HFF-Myc (cell line): ENCODE data around the gene CCDC158.
A peak's percentile ranks its signal among the peaks of the same experiment; 100 is the strongest.

Source experiments
- DNase-seq: peaks from one replicate; pipeline ENCODE4 v3.0.0-alpha.2; 2011; ENCODE audit warnings: low read depth; ENCODE audit errors: extremely low read depth
- H3K4me3 ChIP-seq: replicated peaks from 2 replicates; pipeline ENCODE4 v1.5.1; 2011; ENCODE audit warnings: low read depth, mild to moderate bottlenecking, control low read depth, low read length
- TF ChIP-seq, protein P1 (sequence below): IDR thresholded peaks from 2 replicates; pipeline ENCODE4 v1.5.1; 2012; ENCODE audit warnings: mild to moderate bottlenecking, low read depth, low read length, control low read depth; ENCODE audit errors: missing control alignments

Gene CCDC158

DNA sequence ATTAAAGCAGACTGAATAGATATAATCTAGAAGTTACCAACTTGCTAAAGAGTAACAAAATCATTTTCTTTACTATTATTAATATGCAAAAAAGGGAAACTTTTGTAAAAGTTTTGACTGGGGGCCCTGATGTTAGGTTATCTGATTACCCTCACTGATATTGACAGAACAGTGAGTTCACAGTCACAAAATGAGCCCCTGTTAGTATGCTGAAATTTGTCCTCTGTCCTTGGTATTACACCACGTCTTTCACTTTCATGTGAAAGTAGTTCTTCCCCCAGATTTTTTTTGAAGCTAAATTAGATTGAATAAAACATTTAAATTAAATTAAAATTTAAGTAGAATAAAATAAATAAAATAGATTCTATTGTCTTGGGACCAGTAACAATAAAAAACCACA is 108.5 kb downstream of the CCDC158 start:
- TF ChIP-seq, protein P1, sequence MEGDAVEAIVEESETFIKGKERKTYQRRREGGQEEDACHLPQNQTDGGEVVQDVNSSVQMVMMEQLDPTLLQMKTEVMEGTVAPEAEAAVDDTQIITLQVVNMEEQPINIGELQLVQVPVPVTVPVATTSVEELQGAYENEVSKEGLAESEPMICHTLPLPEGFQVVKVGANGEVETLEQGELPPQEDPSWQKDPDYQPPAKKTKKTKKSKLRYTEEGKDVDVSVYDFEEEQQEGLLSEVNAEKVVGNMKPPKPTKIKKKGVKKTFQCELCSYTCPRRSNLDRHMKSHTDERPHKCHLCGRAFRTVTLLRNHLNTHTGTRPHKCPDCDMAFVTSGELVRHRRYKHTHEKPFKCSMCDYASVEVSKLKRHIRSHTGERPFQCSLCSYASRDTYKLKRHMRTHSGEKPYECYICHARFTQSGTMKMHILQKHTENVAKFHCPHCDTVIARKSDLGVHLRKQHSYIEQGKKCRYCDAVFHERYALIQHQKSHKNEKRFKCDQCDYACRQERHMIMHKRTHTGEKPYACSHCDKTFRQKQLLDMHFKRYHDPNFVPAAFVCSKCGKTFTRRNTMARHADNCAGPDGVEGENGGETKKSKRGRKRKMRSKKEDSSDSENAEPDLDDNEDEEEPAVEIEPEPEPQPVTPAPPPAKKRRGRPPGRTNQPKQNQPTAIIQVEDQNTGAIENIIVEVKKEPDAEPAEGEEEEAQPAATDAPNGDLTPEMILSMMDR, result no peak
- DNase-seq, result no peak
- H3K4me3 ChIP-seq, result no peak overlapping the region

- no peak for DNase-seq
- no peak overlapping the region for H3K4me3 ChIP-seq
- TF ChIP-seq, protein P1, result no peak
Measured at GRCh38 chr4:76311896-76312331, 109.0 kb downstream of the CCDC158 start.

DNA sequence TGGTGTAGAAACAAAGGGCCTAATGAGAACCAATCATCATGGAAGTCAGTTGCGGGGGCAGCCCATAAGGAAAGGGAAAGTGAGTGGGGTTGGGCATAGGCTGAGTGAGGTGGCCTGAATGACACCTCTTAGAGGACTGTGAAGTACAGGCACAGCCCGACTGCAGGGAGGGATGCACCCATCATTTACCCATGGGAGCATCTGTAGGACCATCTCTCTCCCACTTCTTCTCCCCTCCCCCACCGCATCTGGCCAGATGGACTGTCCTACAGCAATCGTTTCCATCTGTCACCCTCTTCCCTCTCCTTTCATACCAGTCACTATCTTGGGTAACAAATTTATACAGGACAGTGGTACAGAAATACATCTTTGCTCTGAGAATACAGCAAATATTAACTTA is 110.3 kb downstream of the CCDC158 start:
- TF ChIP-seq, protein P1, result no peak
- no peak overlapping the region for H3K4me3 ChIP-seq
- no peak for DNase-seq

GRCh38 chr4:76309939-76310550 is 110.9 kb downstream of the CCDC158 start:
- no peak overlapping the region for H3K4me3 ChIP-seq
- TF ChIP-seq, protein P1, result no peak
- no peak for DNase-seq

DNA sequence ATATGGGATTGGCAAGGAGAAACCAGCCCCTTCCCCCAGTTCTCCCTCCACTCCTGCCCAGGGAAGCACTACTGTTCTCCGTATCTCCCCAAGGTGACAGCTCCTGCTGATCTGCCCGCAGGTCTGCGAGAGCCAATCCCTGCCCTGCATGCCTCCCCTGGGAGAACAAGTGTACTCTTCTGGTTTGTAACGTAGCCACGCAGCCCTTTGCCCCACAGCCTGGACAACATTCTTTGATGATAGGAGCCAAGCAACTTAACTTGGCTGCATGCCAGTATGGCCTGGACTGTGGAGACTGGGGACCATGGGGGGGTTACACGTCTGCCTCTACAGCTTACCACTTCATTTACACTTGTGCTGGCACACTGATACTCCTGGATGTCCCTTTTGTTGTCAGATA is 112.4 kb downstream of the CCDC158 start:
- DNase-seq, result no peak
- TF ChIP-seq, protein P1, result no peak
- H3K4me3 ChIP-seq, result no peak overlapping the region

DNA sequence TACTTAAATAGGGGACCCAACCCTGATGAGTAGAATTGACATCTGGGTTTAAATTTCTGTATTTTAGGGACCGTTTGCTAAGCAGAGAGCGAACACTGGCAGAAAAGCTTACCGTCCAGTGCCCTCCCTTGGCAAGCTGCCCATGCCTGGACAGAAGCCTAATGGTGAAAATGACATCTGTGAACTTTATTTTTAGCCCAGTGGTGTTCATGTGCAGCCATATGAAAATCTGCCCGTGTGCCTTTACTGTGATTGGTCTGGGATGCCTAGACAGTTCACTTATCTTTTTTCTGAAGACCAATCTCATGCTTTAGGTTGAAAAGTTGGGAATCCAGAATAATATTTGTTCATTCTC is 113.3 kb downstream of the CCDC158 start:
- no peak for DNase-seq
- peak overlapping the region; percentile 67 for H3K4me3 ChIP-seq
- TF ChIP-seq, protein P1, result no peak
